DOHH2 (cell line): ENCODE measurements around the gene CRCP.

Source experiments
- EZH2phosphoT487 ChIP-seq: fragments of 200-600 bp; sonication (generic); IDR thresholded peaks from 2 replicates; pipeline ENCODE4 v1.6.1; 2017; ENCODE audit warnings: borderline replicate concordance, mild to moderate bottlenecking, antibody characterized with exemption, low read length, moderate library complexity, mixed read lengths
- TF ChIP-seq, protein P1 (sequence below): fragments of 200-600 bp; sonication (generic); IDR thresholded peaks from one replicate; pipeline ENCODE4 v1.5.1; 2014; ENCODE audit warnings: antibody characterized with exemption, mild to moderate bottlenecking, low read depth, low read length; ENCODE audit not compliant: poor library complexity, severe bottlenecking

DNA sequence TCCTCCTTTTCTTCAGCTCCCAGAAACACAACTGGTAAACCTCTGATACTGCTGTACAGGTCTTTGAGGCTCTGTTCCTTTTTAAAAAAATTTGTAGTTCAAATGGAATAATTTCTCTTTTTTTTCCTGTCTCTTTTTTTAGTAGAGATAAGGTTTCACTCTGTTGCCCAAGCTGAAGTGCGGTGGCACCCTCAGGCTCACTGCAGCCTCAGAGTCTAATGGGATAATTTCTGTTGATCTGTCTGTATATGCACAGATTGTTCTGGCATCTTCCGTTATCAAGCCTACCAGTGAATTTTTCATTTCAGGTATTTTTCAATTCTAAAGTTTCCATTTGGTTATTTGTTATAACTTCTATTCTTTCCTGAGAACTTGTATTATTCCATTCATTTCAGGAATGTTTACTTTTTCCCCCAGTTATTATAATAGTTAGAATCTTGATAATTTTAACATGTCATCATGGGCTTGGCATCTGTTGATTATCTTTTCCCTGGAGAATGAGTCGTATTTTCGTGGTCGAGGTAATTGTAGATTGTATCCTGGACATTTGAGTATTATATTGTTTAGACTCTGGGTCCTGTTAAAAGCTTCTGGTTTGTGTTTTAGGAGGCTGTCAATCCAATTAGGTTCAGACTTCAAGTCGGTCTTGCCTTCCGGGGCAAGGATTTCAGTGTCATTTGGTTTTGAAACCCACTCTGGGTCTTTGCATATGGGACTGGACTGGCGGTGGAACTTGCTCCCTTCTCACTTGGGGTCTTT, 24.5 kb downstream of the CRCP start:
- TF ChIP-seq, protein P1, sequence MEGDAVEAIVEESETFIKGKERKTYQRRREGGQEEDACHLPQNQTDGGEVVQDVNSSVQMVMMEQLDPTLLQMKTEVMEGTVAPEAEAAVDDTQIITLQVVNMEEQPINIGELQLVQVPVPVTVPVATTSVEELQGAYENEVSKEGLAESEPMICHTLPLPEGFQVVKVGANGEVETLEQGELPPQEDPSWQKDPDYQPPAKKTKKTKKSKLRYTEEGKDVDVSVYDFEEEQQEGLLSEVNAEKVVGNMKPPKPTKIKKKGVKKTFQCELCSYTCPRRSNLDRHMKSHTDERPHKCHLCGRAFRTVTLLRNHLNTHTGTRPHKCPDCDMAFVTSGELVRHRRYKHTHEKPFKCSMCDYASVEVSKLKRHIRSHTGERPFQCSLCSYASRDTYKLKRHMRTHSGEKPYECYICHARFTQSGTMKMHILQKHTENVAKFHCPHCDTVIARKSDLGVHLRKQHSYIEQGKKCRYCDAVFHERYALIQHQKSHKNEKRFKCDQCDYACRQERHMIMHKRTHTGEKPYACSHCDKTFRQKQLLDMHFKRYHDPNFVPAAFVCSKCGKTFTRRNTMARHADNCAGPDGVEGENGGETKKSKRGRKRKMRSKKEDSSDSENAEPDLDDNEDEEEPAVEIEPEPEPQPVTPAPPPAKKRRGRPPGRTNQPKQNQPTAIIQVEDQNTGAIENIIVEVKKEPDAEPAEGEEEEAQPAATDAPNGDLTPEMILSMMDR, result no peak
- TF ChIP-seq EZH2phosphoT487, result no peak
